Activated CD4-positive, alpha-beta memory T cell treated with anti-CD3 and anti-CD28 coated beads, Interleukin-2, amount 10 ng/mL, durations not matched to agents 7 days and 5 days (primary cell): ENCODE measurements around the gene JMJD1C. TPM values are rescaled to one million over a fixed set of nuclear protein-coding genes. Genes with fewer than 3 reads are reported as not detected.
"Not testable (repeated sequence)": the region's sequence is repeated elsewhere in the genome, so short reads cannot be mapped to it uniquely, and the experiment has no call there.

Source experiments
- CTCF ChIA-PET: fragments of 350-600 bp; sonication (Branson Sonifier 250); formaldehyde crosslinking; loops from one replicate; lab custom pipeline; 2021; ENCODE audit warnings: antibody characterized with exemption, inconsistent platforms; lab: Charles Lee
- POLR2A ChIA-PET: fragments of 350-600 bp; sonication (Branson Sonifier 250); formaldehyde crosslinking; loops from one replicate; lab custom pipeline; 2021; ENCODE audit warnings: antibody characterized with exemption; lab: Charles Lee
- DNase-seq: peaks from one replicate; pipeline ENCODE4 v3.0.0-alpha.2; 2020
- H3K27ac Mint-ChIP-seq: one replicate; pipeline ENCODE4 v1.8.0; 2021; ENCODE audit warnings: mild to moderate bottlenecking, mixed read lengths
- H3K27me3 Mint-ChIP-seq: one replicate; pipeline ENCODE4 v1.8.0; 2021; ENCODE audit warnings: mixed read lengths
- H3K36me3 Mint-ChIP-seq: one replicate; pipeline ENCODE4 v1.8.0; 2021; ENCODE audit warnings: low read depth, mixed read lengths
- H3K4me1 Mint-ChIP-seq: one replicate; pipeline ENCODE4 v1.8.0; 2021; ENCODE audit warnings: mixed read lengths
- H3K4me3 Mint-ChIP-seq: one replicate; pipeline ENCODE4 v1.8.0; 2021; ENCODE audit warnings: mild to moderate bottlenecking, mixed read lengths
- H3K9me3 Mint-ChIP-seq: one replicate; pipeline ENCODE4 v1.8.0; 2021; ENCODE audit warnings: mixed read lengths
- total RNA-seq, 2 experiments: library from RNA; stranded (reverse); gene quantifications; one replicate each; pipeline ENCODE4 v1.2.3, GENCODE V29; 2021

The JMJD1C gene
- total RNA-seq, 2 experiments from 2014 or later, result 65.6 to 66.8 TPM

- CTCF ChIA-PET, result no interaction called here
- Mint-ChIP-seq H3K4me3 (no peak overlapping the region), H3K27ac (no peak overlapping the region), H3K36me3 (peaks cover 44% of the 10 kb centered on the region), H3K4me1 (peaks cover 30% of the 10 kb centered on the region), H3K9me3 (peaks cover 8% of the 10 kb centered on the region), H3K27me3 (no peaks in the 10 kb centered on the region)
- no peak for DNase-seq
- POLR2A ChIA-PET, result interaction anchor here (0.9 kb wide), 1 partner anchor 10 kb away, joined by 3 read pairs; no protein-coding TSS in a partner anchor
Measured at GRCh38 chr10:63247771-63248170, 218.0 kb downstream of the JMJD1C start.

- DNase-seq, result no peak
- H3K27ac Mint-ChIP-seq, result no peak overlapping the region
- ChIA-PET CTCF (no interaction called here), POLR2A (no interaction called here)
- no peak overlapping the region for H3K4me3 Mint-ChIP-seq
- peaks cover 45% of the 10 kb centered on the region for H3K36me3 Mint-ChIP-seq
- peaks cover 8% of the 10 kb centered on the region for H3K9me3 Mint-ChIP-seq
- peaks cover 38% of the 10 kb centered on the region for H3K4me1 Mint-ChIP-seq
- H3K27me3 Mint-ChIP-seq, result no peaks in the 10 kb centered on the region
Measured at GRCh38 chr10:63246356-63246755, 219.4 kb downstream of the JMJD1C start.

DNA sequence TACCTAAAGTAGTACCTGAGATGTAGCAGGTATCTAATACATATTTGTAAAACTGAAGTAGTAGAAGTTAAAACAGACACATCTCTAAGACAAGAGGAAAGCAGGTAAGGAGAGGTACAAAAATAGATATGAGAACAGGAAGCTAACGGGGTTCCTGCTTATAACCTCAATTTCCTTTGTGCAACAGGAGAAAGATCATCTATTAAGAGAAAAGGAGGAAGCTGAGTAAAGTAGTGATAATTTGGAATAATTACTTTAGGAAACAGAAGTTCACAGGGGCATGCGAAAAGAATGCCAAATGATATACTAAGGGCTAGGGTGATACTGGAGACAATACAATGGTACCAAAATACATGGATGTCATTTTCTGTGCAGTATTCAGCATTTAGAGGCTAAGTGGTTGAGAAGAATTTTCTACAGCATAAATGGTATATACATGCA, 223.9 kb downstream of the JMJD1C start:
- DNase-seq, result no peak
- POLR2A ChIA-PET, result interaction anchor here (0.8 to 3.9 kb wide), 4 partner anchors 11 to 27 kb away, joined by 3 to 30 read pairs (median 8); no protein-coding TSS in a partner anchor
- Mint-ChIP-seq H3K4me1 (peaks cover 73% of the 10 kb centered on the region), H3K9me3 (peaks cover 8% of the 10 kb centered on the region), H3K27ac (peak overlapping the region; percentile 75), H3K4me3 (peak overlapping the region; percentile 60), H3K36me3 (peaks cover 42% of the 10 kb centered on the region), H3K27me3 (no peaks in the 10 kb centered on the region)
- CTCF ChIA-PET, result interaction anchor here (1.0 to 1.3 kb wide), 2 partner anchors 20 to 387 kb away, joined by 3 to 5 read pairs; no protein-coding TSS in a partner anchor

DNA sequence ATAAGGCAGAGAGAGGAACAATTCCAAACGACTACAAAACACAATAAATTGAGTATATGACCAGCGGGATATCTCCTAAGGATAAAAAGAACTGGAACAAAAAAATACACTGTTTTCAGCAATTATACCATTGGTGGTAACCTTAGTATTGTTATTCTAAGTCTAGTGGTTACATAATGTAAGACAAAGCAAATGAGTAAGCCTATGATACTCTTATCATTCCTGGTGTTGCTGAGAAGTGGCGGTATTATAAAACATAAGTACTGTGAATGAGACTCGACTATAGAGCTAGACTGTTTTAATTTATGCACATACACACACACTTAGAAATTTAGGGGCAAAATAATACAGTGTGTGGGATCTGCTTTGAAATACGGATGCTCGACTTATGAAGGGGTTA, 225.0 kb downstream of the JMJD1C start:
- CTCF ChIA-PET, result interaction anchor here (1.3 kb wide), 1 partner anchor 388 kb away, joined by 5 read pairs; no protein-coding TSS in a partner anchor
- DNase-seq, result no peak

GRCh38 chr10:63238501-63238900, 227.3 kb downstream of the JMJD1C start:
- Mint-ChIP-seq H3K27ac (no peak overlapping the region), H3K4me3 (no peak overlapping the region), H3K9me3 (no peaks in the 10 kb centered on the region), H3K36me3 (peaks cover 25% of the 10 kb centered on the region), H3K4me1 (peaks cover 71% of the 10 kb centered on the region), H3K27me3 (no peaks in the 10 kb centered on the region)
- POLR2A ChIA-PET, result no interaction called here
- DNase-seq, result no peak
- CTCF ChIA-PET, result interaction anchor here (0.6 kb wide), 1 partner anchor 11 kb away, joined by 3 read pairs; no protein-coding TSS in a partner anchor

More for the DNA sequence above, 225.0 kb downstream of the JMJD1C start:
- no peaks in the 10 kb centered on the region for H3K27me3 Mint-ChIP-seq
- peaks cover 75% of the 10 kb centered on the region for H3K4me1 Mint-ChIP-seq
- peaks cover 36% of the 10 kb centered on the region for H3K36me3 Mint-ChIP-seq
- POLR2A ChIA-PET, result interaction anchor here (1.2 to 3.9 kb wide), 3 partner anchors 13 to 35 kb away, joined by 3 to 30 read pairs (median 7); no protein-coding TSS in a partner anchor
- peak overlapping the region; percentile 41 for H3K4me3 Mint-ChIP-seq
- H3K27ac Mint-ChIP-seq, result peak overlapping the region; percentile 58
- peaks cover 5% of the 10 kb centered on the region for H3K9me3 Mint-ChIP-seq

GRCh38 chr10:63237396-63237795, 228.4 kb downstream of the JMJD1C start:
- ChIA-PET POLR2A (interaction anchor here (0.8 to 4.0 kb wide), 2 partner anchors 22 to 31 kb away, joined by 3 to 45 read pairs; no protein-coding TSS in a partner anchor), CTCF (interaction anchor here (1.4 to 2.1 kb wide), 2 partner anchors 12 to 20 kb away, joined by 4 to 7 read pairs; no protein-coding TSS in a partner anchor)
- Mint-ChIP-seq H3K36me3 (peaks cover 27% of the 10 kb centered on the region), H3K27me3 (no peaks in the 10 kb centered on the region), H3K27ac (peak overlapping the region; percentile 54), H3K4me3 (no peak overlapping the region), H3K4me1 (peaks cover 67% of the 10 kb centered on the region), H3K9me3 (no peaks in the 10 kb centered on the region)
- DNase-seq, result no peak

GRCh38 chr10:63236113-63236935, 229.5 kb downstream of the JMJD1C start:
- Mint-ChIP-seq H3K9me3 (no peaks in the 10 kb centered on the region), H3K27me3 (no peaks in the 10 kb centered on the region), H3K4me3 (peak overlapping the region; percentile 24), H3K4me1 (peaks cover 57% of the 10 kb centered on the region), H3K27ac (peak overlapping the region; percentile 75), H3K36me3 (peaks cover 23% of the 10 kb centered on the region)
- CTCF ChIA-PET, result interaction anchor here (0.7 to 2.1 kb wide), 8 partner anchors 8 to 482 kb away, joined by 3 to 7 read pairs (median 4); no protein-coding TSS in a partner anchor
- POLR2A ChIA-PET, result interaction anchor here (0.8 to 4.0 kb wide), 10 partner anchors 9 to 471 kb away, joined by 3 to 45 read pairs (median 4); no protein-coding TSS in a partner anchor
- DNase-seq, result no peak

- peaks cover 49% of the 10 kb centered on the region for H3K4me1 Mint-ChIP-seq
- POLR2A ChIA-PET, result interaction anchor here (1.4 to 4.0 kb wide), 3 partner anchors 10 to 33 kb away, joined by 6 to 45 read pairs (median 7); no protein-coding TSS in a partner anchor
- not testable (repeated sequence) for H3K27ac Mint-ChIP-seq
Measured at GRCh38 chr10:63235136-63235535, 230.6 kb downstream of the JMJD1C start.

DNA sequence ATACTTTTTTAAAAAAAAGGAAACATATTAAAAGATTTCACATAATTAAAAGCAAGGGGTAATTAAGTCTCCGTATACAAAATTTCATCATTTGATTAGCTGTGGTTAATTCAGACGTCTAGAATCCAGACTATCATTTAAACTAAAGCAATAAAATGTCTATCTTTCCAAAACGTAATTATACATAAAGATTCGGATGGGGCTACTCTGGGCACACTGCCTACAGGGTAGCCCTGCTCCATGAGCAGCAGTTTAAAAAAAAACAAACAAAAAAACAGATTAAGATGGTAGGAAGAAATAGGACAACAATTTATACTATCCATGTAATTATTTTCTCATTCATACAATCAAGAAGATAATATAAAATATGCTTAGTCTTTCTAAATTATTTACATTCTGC, 236.6 kb downstream of the JMJD1C start:
- no peak for DNase-seq
- H3K27ac Mint-ChIP-seq, result no peak overlapping the region
- no peak overlapping the region for H3K4me3 Mint-ChIP-seq
- H3K36me3 Mint-ChIP-seq, result peaks cover 12% of the 10 kb centered on the region
- ChIA-PET POLR2A (interaction anchor here (3.0 kb wide), 1 partner anchor 39 kb away, joined by 19 read pairs; no protein-coding TSS in a partner anchor), CTCF (no interaction called here)
- H3K9me3 Mint-ChIP-seq, result no peaks in the 10 kb centered on the region
- peaks cover 47% of the 10 kb centered on the region for H3K4me1 Mint-ChIP-seq
- no peaks in the 10 kb centered on the region for H3K27me3 Mint-ChIP-seq

More at GRCh38 chr10:63235136-63235535, 230.6 kb downstream of the JMJD1C start:
- not testable (repeated sequence) for DNase-seq, H3K9me3 Mint-ChIP-seq, H3K4me3 Mint-ChIP-seq, H3K27me3 Mint-ChIP-seq
- CTCF ChIA-PET, result interaction anchor here (1.6 kb wide), 1 partner anchor 68 kb away, joined by 5 read pairs; no protein-coding TSS in a partner anchor
- H3K36me3 Mint-ChIP-seq, result peaks cover 25% of the 10 kb centered on the region

- H3K4me3 Mint-ChIP-seq, result no peak overlapping the region
- DNase-seq, result no peak
- CTCF ChIA-PET, result interaction anchor here (0.7 to 1.4 kb wide), 4 partner anchors 8 to 230 kb away, joined by 3 to 7 read pairs (median 4); no protein-coding TSS in a partner anchor
- H3K4me1 Mint-ChIP-seq, result peaks cover 42% of the 10 kb centered on the region
- peaks cover 12% of the 10 kb centered on the region for H3K36me3 Mint-ChIP-seq
- H3K27ac Mint-ChIP-seq, result no peak overlapping the region
- POLR2A ChIA-PET, result interaction anchor here (0.9 to 3.0 kb wide), 4 partner anchors 13 to 400 kb away, joined by 3 to 19 read pairs (median 5); no protein-coding TSS in a partner anchor
- H3K27me3 Mint-ChIP-seq, result no peaks in the 10 kb centered on the region
- no peaks in the 10 kb centered on the region for H3K9me3 Mint-ChIP-seq
Measured at GRCh38 chr10:63228237-63228636, 237.5 kb downstream of the JMJD1C start.

GRCh38 chr10:63227207-63227895, 238.4 kb downstream of the JMJD1C start:
- H3K27me3 Mint-ChIP-seq, result no peaks in the 10 kb centered on the region
- H3K36me3 Mint-ChIP-seq, result peaks cover 10% of the 10 kb centered on the region
- H3K4me1 Mint-ChIP-seq, result peaks cover 48% of the 10 kb centered on the region
- no peaks in the 10 kb centered on the region for H3K9me3 Mint-ChIP-seq
- ChIA-PET CTCF (interaction anchor here (0.7 to 1.4 kb wide), 3 partner anchors 9 to 11 kb away, joined by 3 to 7 read pairs (median 4); no protein-coding TSS in a partner anchor), POLR2A (interaction anchor here (0.9 to 3.0 kb wide), 6 partner anchors 9 to 400 kb away, joined by 3 to 19 read pairs (median 4); no protein-coding TSS in a partner anchor)
- no peak for DNase-seq
- H3K4me3 Mint-ChIP-seq, result no peak overlapping the region
- peak overlapping the region; percentile 87 for H3K27ac Mint-ChIP-seq

DNA sequence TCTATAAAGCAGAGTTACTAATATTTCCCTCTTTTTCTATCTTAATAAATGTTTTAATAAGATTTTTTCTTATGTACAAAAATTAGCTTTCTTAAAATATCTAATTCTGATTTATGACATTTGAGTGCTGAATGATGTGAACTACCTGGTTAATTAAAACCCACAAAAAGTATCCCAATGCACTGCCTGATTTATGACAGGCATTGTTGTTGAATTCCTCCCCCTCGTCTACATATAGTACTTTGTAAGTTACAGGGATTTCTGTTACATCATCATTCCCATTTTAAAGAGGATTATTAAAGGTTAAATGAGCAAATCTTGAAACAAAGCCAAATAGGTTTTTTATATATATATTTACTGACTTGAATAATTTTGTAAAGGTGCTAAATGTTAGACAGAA, 241.5 kb downstream of the JMJD1C start:
- no peak overlapping the region for H3K27ac Mint-ChIP-seq
- POLR2A ChIA-PET, result interaction anchor here (3.2 kb wide), 1 partner anchor 44 kb away, joined by 27 read pairs; no protein-coding TSS in a partner anchor

More for the DNA sequence above, 241.5 kb downstream of the JMJD1C start:
- H3K9me3 Mint-ChIP-seq, result no peaks in the 10 kb centered on the region
- CTCF ChIA-PET, result interaction anchor here (1.4 to 2.3 kb wide), 3 partner anchors 12 to 57 kb away, joined by 3 to 9 read pairs (median 7); no protein-coding TSS in a partner anchor
- no peak for DNase-seq
- peaks cover 71% of the 10 kb centered on the region for H3K4me1 Mint-ChIP-seq
- peaks cover 4% of the 10 kb centered on the region for H3K36me3 Mint-ChIP-seq
- H3K27me3 Mint-ChIP-seq, result no peaks in the 10 kb centered on the region
- no peak overlapping the region for H3K4me3 Mint-ChIP-seq
